ENCODE data around the gene LAS1L.
"Not testable (repeated sequence)": the region's sequence is repeated elsewhere in the genome, so short reads cannot be mapped to it uniquely, and the experiment has no call there.

DNA sequence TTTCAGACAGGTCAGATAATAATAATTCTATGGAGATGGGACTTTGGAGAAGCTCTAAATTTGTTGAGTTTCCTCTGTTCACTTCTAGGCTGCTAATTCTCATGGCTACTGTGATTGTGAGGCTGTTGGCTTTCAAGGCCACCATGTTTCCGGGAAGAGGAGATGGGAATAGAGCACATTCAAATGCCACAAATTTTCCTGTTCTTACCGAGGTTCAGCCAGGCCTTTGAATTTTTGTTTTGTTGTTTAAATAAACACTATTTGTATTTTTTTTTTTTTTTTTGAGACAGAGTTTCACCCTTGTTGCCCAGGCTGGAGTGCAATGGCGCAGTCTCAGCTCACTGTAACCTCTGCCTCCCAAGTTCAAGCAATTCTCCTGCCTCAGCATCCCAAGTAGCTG, 55.5 kb downstream of the LAS1L start:
- TF ChIP-seq, protein P1, sequence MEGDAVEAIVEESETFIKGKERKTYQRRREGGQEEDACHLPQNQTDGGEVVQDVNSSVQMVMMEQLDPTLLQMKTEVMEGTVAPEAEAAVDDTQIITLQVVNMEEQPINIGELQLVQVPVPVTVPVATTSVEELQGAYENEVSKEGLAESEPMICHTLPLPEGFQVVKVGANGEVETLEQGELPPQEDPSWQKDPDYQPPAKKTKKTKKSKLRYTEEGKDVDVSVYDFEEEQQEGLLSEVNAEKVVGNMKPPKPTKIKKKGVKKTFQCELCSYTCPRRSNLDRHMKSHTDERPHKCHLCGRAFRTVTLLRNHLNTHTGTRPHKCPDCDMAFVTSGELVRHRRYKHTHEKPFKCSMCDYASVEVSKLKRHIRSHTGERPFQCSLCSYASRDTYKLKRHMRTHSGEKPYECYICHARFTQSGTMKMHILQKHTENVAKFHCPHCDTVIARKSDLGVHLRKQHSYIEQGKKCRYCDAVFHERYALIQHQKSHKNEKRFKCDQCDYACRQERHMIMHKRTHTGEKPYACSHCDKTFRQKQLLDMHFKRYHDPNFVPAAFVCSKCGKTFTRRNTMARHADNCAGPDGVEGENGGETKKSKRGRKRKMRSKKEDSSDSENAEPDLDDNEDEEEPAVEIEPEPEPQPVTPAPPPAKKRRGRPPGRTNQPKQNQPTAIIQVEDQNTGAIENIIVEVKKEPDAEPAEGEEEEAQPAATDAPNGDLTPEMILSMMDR (IDR thresholded peaks at IDR 0.05; ENCODE audit: low read depth, low read length) = not testable (repeated sequence)
- not testable (repeated sequence) for TF ChIP-seq EZH2phosphoT487 (IDR thresholded peaks at IDR 0.05; ENCODE audit: low read depth)
